K562 (cell line): Measurements from ENCODE around the gene ABCC11. TPM values are rescaled to one million over a fixed set of nuclear protein-coding genes. Genes with fewer than 3 reads are reported as not detected.

Source experiments
- ATAC-seq: fragments of 200-7000 bp; cut with Tn5 transposase; 3 replicates; pipeline ENCODE4 v1.9.1; 2020; ENCODE audit warnings: moderate library complexity
- BruUV-seq: library from RNA; stranded (reverse); fragments of 400-500 nt; replicated peaks from 2 replicates; lab custom pipeline; 2021; lab: Mats Ljungman, UMichigan
- CTCF ChIA-PET: fragments of 300-600 bp; formaldehyde crosslinking; extraction: SDS; loops from one replicate; lab custom pipeline; 2021; ENCODE audit warnings: low intra/inter-chr PET ratio; lab: Yijun Ruan, JAX
- POLR2A ChIA-PET: fragments of 300-600, 350-650 bp; sonication (Branson Sonifier 250); formaldehyde crosslinking; extraction: SDS; loops from one replicate; lab custom pipeline; 2021; ENCODE audit warnings: antibody characterized with exemption, inconsistent platforms; lab: Yijun Ruan, JAX
- DNase-seq, 4 experiments: peaks; one replicate each; pipeline versions ENCODE4 v3.0.0 to v3.0.0-alpha.2; 2011 to 2018; ENCODE audit warnings: low spot score in 3 of 4, mixed read lengths in 3 of 4; ENCODE audit errors: extremely low read depth in 1 of 4
- FAIRE-seq: peaks from 2 replicates; lab custom pipeline; 2011; peaks lifted over from hg19 to GRCh38; lab: Jason Lieb, UNC
- H2AFZ ChIP-seq: 2 replicates; pipeline ENCODE4 v1.6.0; 2011; ENCODE audit warnings: low read depth, low read length, control low read depth, inconsistent platforms
- H3K27ac ChIP-seq: fragments of 200-600 bp; 3 replicates; pipeline ENCODE4 v1.8.0; 2011; ENCODE audit warnings: low read depth, mild to moderate bottlenecking, control low read depth, inconsistent platforms, low read length, moderate library complexity, mixed read lengths; ENCODE audit errors: extremely low read depth
- H3K27me3 ChIP-seq, 2 experiments: fragments of 300-600 bp in 1 of 2; 2 replicates in 1 of 2; 3 replicates in 1 of 2; pipeline versions ENCODE4 v1.6.0 to v1.8.0; 2011; ENCODE audit warnings: inconsistent platforms in 2 of 2, low read length in 2 of 2, mild to moderate bottlenecking in 1 of 2, mixed read lengths in 1 of 2, moderate library complexity in 1 of 2; ENCODE audit not compliant: control insufficient read depth in 2 of 2, insufficient read depth in 2 of 2
- H3K36me3 ChIP-seq: fragments of 300-600 bp; 3 replicates; pipeline ENCODE4 v1.8.0; 2011; ENCODE audit warnings: mild to moderate bottlenecking, low read length, inconsistent platforms; ENCODE audit not compliant: control insufficient read depth, insufficient read depth
- H3K4me1 ChIP-seq, 2 experiments: fragments of 200-600 bp in 1 of 2; replicated peaks in 1 of 2; 2 replicates in 1 of 2; 3 replicates in 1 of 2; pipeline versions ENCODE4 v1.5.1 to v1.8.0; 2011; ENCODE audit warnings: inconsistent platforms in 2 of 2, low read length in 2 of 2, mild to moderate bottlenecking in 1 of 2, mixed read lengths in 1 of 2, moderate library complexity in 1 of 2; ENCODE audit not compliant: control insufficient read depth in 2 of 2, insufficient read depth in 2 of 2
- H3K4me2 ChIP-seq: 2 replicates; pipeline ENCODE4 v1.6.1; 2011; ENCODE audit warnings: low read length, control low read depth, inconsistent platforms, mixed read lengths; ENCODE audit not compliant: insufficient read depth
- H3K4me3 ChIP-seq: fragments of 200-600 bp; sonication (generic), shearing (Covaris generic); 2 replicates; pipeline ENCODE4 v1.5.1; 2016; ENCODE audit warnings: control low read depth, inconsistent platforms
- H3K79me2 ChIP-seq: fragments of 200-600 bp; 3 replicates; pipeline ENCODE4 v1.8.0; 2011; ENCODE audit warnings: low read length, inconsistent platforms; ENCODE audit not compliant: control insufficient read depth, insufficient read depth
- H3K9ac ChIP-seq, 2 experiments: 2 replicates each; pipeline versions ENCODE4 v1.6.0 to v1.6.1; 2011; ENCODE audit warnings: low read depth in 2 of 2, low read length in 2 of 2, control low read depth in 1 of 2, inconsistent platforms in 1 of 2, mild to moderate bottlenecking in 1 of 2, mixed read lengths in 1 of 2; ENCODE audit not compliant: insufficient read depth in 1 of 2
- H3K9me1 ChIP-seq: one replicate; pipeline ENCODE4 v1.6.0; 2011; ENCODE audit warnings: inconsistent platforms, mild to moderate bottlenecking, low read length, moderate library complexity; ENCODE audit not compliant: control insufficient read depth, insufficient read depth
- H3K9me3 ChIP-seq: replicated peaks from 2 replicates; pipeline ENCODE4 v1.5.1; 2011; ENCODE audit warnings: low read depth, low read length, inconsistent platforms; ENCODE audit not compliant: control insufficient read depth, insufficient read depth
- H4K20me1 ChIP-seq: replicated peaks from 2 replicates; pipeline ENCODE4 v1.6.1; 2011; ENCODE audit warnings: low read length, inconsistent platforms, mixed read lengths; ENCODE audit not compliant: control insufficient read depth, insufficient read depth
- BRF2 ChIP-seq: IDR thresholded peaks from 3 replicates; pipeline ENCODE4 v1.6.1; 2011; ENCODE audit warnings: borderline replicate concordance, mild to moderate bottlenecking; ENCODE audit not compliant: insufficient read length, insufficient read depth
- CAMTA2 ChIP-seq: fragments of 250-450 bp; sonication (Bioruptor Pico); conservative IDR thresholded peaks from 2 replicates; pipeline ENCODE4 v1.5.1; 2022
- EZH2 ChIP-seq: IDR thresholded peaks from 2 replicates; pipeline ENCODE4 v1.6.1; 2012; ENCODE audit warnings: low read depth, mild to moderate bottlenecking, inconsistent platforms, low read length, borderline replicate concordance
- MAFF ChIP-seq: IDR thresholded peaks from 2 replicates; pipeline ENCODE4 v1.6.1; 2012; ENCODE audit warnings: low read length, improper control_type of control experiment
- SETDB1 ChIP-seq: IDR thresholded peaks from one replicate; pipeline ENCODE4 v1.6.1; 2012; ENCODE audit warnings: low read length, control low read depth, inconsistent platforms
- STAT5B ChIP-seq: fragments of 250-450 bp; sonication (Bioruptor Pico); IDR thresholded peaks from 2 replicates; pipeline ENCODE4 v1.8.0; 2021; ENCODE audit warnings: mild to moderate bottlenecking, inconsistent platforms
- THAP12 ChIP-seq: fragments of 250-450 bp; sonication (Bioruptor Pico); IDR thresholded peaks from 2 replicates; pipeline ENCODE4 v1.9.0; 2021; ENCODE audit warnings: mild to moderate bottlenecking, inconsistent platforms
- ZNF263 ChIP-seq: sonication (generic); formaldehyde crosslinking; IDR thresholded peaks from 2 replicates; pipeline ENCODE4 v1.8.0; 2022; ENCODE audit warnings: mild to moderate bottlenecking, missing genetic modification reagents, borderline replicate concordance
- ZNF444 ChIP-seq: fragments of 250-450 bp; sonication (Bioruptor Pico); IDR thresholded peaks from 2 replicates; pipeline ENCODE4 v1.4.0; 2020; ENCODE audit warnings: mild to moderate bottlenecking, moderate library complexity
- ZNF589 ChIP-seq: fragments of 200-800 bp; sonication (Bioruptor generic); IDR thresholded peaks from 2 replicates; pipeline ENCODE4 v1.6.1; 2016; ENCODE audit warnings: low read depth, missing genetic modification characterization, missing compliant biosample characterization
- ZNF592 ChIP-seq: fragments of 450-650 bp; IDR thresholded peaks from 2 replicates; pipeline ENCODE4 v1.6.1; 2017; ENCODE audit warnings: antibody characterized with exemption, mild to moderate bottlenecking
- WGBS: fragments of 100-300 bp; shearing (Covaris generic); methylation state at CpG from one replicate; pipeline ENCODE4 v1.1.6; 2016; ENCODE audit warnings: low coverage, mixed read lengths; ENCODE audit not compliant: insufficient coverage; ENCODE audit errors: missing lambda C conversion rate; 5-methylcytosine and 5-hydroxymethylcytosine counted together
- in situ Hi-C: fragments of 300-500 bp; cut with MboI; formaldehyde crosslinking; loops from 4 replicates; pipeline ENCODE4 v1.15.0; 2018; ENCODE audit warnings: inconsistent platforms, mixed read lengths
- intact Hi-C: fragments of 100-400 bp; cut with micrococcal nuclease; formaldehyde crosslinking; loops from 2 replicates; pipeline ENCODE4 v1.14.2; 2022
- polyA plus RNA-seq, 8 experiments: library from polyadenylated mRNA; depleted of rRNA in 4 of 8; stranded (reverse) in 5 of 8; unstranded in 3 of 8; fragments of >200 nt; fragmentation: Nextera tagmentation in 2 of 8; fragmentation: Illumina TruSeq in 1 of 8; extraction: Ambion mirVana in 2 of 8; extraction: Trizol in 1 of 8; gene quantifications; 2 replicates each; pipeline versions ENCODE4 v1.2.1 to v1.2.3, GENCODE V29; 2011 to 2014; ENCODE audit warnings: inconsistent platforms in 1 of 8, missing spikeins in 1 of 8
- total RNA-seq, 7 experiments: library from RNA; depleted of rRNA in 6 of 7; stranded (reverse); fragments of >200 nt in 6 of 7; fragmentation: Illumina TruSeq in 2 of 7; extraction: Trizol in 2 of 7; gene quantifications; 2 replicates each; pipeline versions ENCODE4 v1.2.1 to v1.2.3, GENCODE V29; 2011 to 2021; ENCODE audit warnings: low replicate concordance in 1 of 7

Gene ABCC11
- total and polyA plus RNA-seq, 9 of the 15 experiments (the other 6 are each of a cell fraction or from before 2014, with no cell fraction given) = 0.04 to 0.14 (median 0.04) TPM; not detected in 6

GRCh38 chr16:48203974-48204824 lies 43.1 kb downstream of the ABCC11 start (continued):
- no peak for TF ChIP-seq ZNF263 (CRISPR knock-in tag)
- TF ChIP-seq THAP12 (CRISPR knock-in tag) = no peak
- no peak for TF ChIP-seq CAMTA2 (CRISPR knock-in tag)

GRCh38 chr16:48201515-48202201 lies 45.7 kb downstream of the ABCC11 start:
- Histone ChIP-seq H3K9me1 (peaks cover 3% of the 10 kb centered on the region), H3K4me1 (peaks cover 0 to 5% of the 10 kb centered on the region in 2 experiments; a peak in 2 of 5 replicates), H3K79me2 (no peaks in the 10 kb centered on the region), H3K9ac (no peak overlapping the region), H4K20me1 (peaks cover 4% of the 10 kb centered on the region; the same call in 1 of the 2 replicates), H3K27me3 (peaks cover 21 to 46% of the 10 kb centered on the region in 2 experiments), H2AFZ (no peak overlapping the region), H3K27ac (no peak overlapping the region), H3K4me3 (no peak overlapping the region), H3K4me2 (no peak overlapping the region), H3K36me3 (no peaks in the 10 kb centered on the region), H3K9me3 (no peaks in the 10 kb centered on the region)
- POLR2A ChIA-PET = interaction anchor here (0.9 to 1.0 kb wide), 2 partner anchors 9 to 480 kb away, joined by 3 to 4 read pairs; no protein-coding TSS in a partner anchor
- WGBS = under 1% methylated on average over 6 of the region's 6 CpGs
- no peak for DNase-seq
- no TSS peak for BruUV-seq
- FAIRE-seq = no peak
- intact Hi-C loops (no loop called here), in situ Hi-C loops (no loop called here)
- ATAC-seq = no peak; the same call in 2 of the 3 replicates
- CTCF ChIA-PET = no interaction called here
- TF ChIP-seq STAT5B (no peak), ZNF592 (no peak), SETDB1 (no peak), EZH2 (no peak), ZNF444 (CRISPR knock-in tag) (no peak), BRF2 (no peak), ZNF589 (CRISPR knock-in tag) (no peak), MAFF (no peak)
